CD4-positive, alpha-beta T cell (primary cell): ENCODE results near the gene SMARCA2. TPM values are rescaled to one million over a fixed set of nuclear protein-coding genes. Genes with fewer than 3 reads are reported as not detected.
A peak's percentile ranks its signal among the peaks of the same experiment; 100 is the strongest.

ENCODE experiments used
- ATAC-seq: fragments of 200-7000 bp; cut with Tn5 transposase; one replicate; pipeline ENCODE4 v1.10.0; 2022; ENCODE audit warnings: mild to moderate bottlenecking; ENCODE audit not compliant: poor library complexity
- CTCF ChIA-PET: fragments of 350-600 bp; sonication (Branson Sonifier 250); formaldehyde crosslinking; loops from one replicate; lab custom pipeline; 2021; ENCODE audit warnings: antibody characterized with exemption, inconsistent platforms; lab: Charles Lee
- POLR2A ChIA-PET: fragments of 350-600 bp; sonication (Branson Sonifier 250); formaldehyde crosslinking; loops from one replicate; lab custom pipeline; 2021; ENCODE audit warnings: antibody characterized with exemption, inconsistent platforms; lab: Charles Lee
- DNase-seq, 14 experiments: peaks; one replicate each; pipeline ENCODE4 v3.0.0-alpha.2; 2013 to 2020; ENCODE audit warnings: mixed read lengths in 2 of 14
- H3K27ac ChIP-seq, 2 donors: one replicate each; pipeline versions ENCODE4 v1.5.1 to v1.7.0; 2013; ENCODE audit warnings: low read length in 2 of 2, low read depth in 1 of 2, mild to moderate bottlenecking in 1 of 2
- H3K27me3 ChIP-seq, 2 experiments: 1 replicate in 1 of 2; 2 replicates in 1 of 2; pipeline versions ENCODE4 v1.6.1 to v1.7.0; 2013; ENCODE audit warnings: low read length in 2 of 2, control low read depth in 1 of 2, mild to moderate bottlenecking in 1 of 2, moderate library complexity in 1 of 2; ENCODE audit not compliant: insufficient read depth in 2 of 2, control insufficient read depth in 1 of 2
- H3K36me3 ChIP-seq: one replicate; pipeline ENCODE4 v1.6.1; 2013; ENCODE audit warnings: low read length, control low read depth; ENCODE audit not compliant: insufficient read depth
- H3K4me1 ChIP-seq: one replicate; pipeline ENCODE4 v1.6.1; 2013; ENCODE audit warnings: low read length, control low read depth; ENCODE audit not compliant: insufficient read depth
- H3K4me3 ChIP-seq: one replicate; pipeline ENCODE4 v1.5.1; 2013; ENCODE audit warnings: mild to moderate bottlenecking, low read length, moderate library complexity
- H3K9me3 ChIP-seq, 2 experiments: 1 replicate in 1 of 2; 2 replicates in 1 of 2; pipeline versions ENCODE4 v1.6.1 to v1.7.0; 2013; ENCODE audit warnings: low read length in 2 of 2, mild to moderate bottlenecking in 2 of 2, control low read depth in 1 of 2, moderate library complexity in 1 of 2; ENCODE audit not compliant: control insufficient read depth in 1 of 2, insufficient read depth in 1 of 2
- H3K27ac Mint-ChIP-seq: one replicate; pipeline ENCODE4 v1.8.0; 2020; ENCODE audit warnings: mixed read lengths
- H3K27me3 Mint-ChIP-seq: one replicate; pipeline ENCODE4 v1.8.0; 2021; ENCODE audit warnings: mixed read lengths
- H3K36me3 Mint-ChIP-seq: one replicate; pipeline ENCODE4 v1.8.0; 2021; ENCODE audit warnings: low read depth, mixed read lengths
- H3K4me1 Mint-ChIP-seq: one replicate; pipeline ENCODE4 v1.8.0; 2021; ENCODE audit warnings: low read depth, mixed read lengths
- H3K4me3 Mint-ChIP-seq: one replicate; pipeline ENCODE4 v1.8.0; 2020; ENCODE audit warnings: mild to moderate bottlenecking, mixed read lengths
- H3K9me3 Mint-ChIP-seq: one replicate; pipeline ENCODE4 v1.8.0; 2020; ENCODE audit warnings: mixed read lengths
- intact Hi-C, 2 experiments: fragments of 100-400 bp; cut with DNase I in 1 of 2; cut with micrococcal nuclease in 1 of 2; formaldehyde crosslinking; loops; one replicate each; pipeline versions ENCODE4 v1.15.1 to v1.9.0; 2023 to 2025; cut with DNase I, micrococcal nuclease
- total RNA-seq, 174 experiments: library from RNA in 2 of 174; stranded (reverse) in 2 of 174; gene quantifications; one replicate each; pipeline ENCODE4 v1.2.3 and lab custom pipeline; 2021 to 2026
- TF ChIP-seq, protein P1 (sequence below): fragments of 200-600 bp; IDR thresholded peaks from one replicate; pipeline ENCODE4 v1.8.0; 2022; ENCODE audit warnings: antibody characterized with exemption, mild to moderate bottlenecking

SMARCA2 gene
- total RNA-seq, 2 experiments from 2014 or later = 268 to 272 TPM

DNA sequence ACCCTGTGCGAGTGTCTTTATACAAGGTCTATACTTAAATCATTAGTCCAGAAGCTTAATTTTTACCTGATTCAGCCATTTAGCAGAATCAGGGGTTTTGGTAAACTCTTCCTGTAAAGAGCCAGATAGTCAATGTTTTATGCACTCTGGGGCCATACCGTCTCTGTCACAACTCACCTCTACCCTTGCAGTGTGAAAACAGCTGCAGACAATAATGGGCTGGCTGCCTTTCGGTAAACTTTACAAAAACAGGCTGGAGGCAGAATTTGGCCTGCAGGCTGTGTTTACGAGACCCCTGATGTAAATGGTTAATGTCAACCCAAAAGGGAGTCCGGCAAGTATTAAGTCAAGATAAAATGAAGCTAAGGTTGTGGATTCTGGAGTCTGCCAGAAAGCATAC, 32.8 kb downstream of the SMARCA2 start:
- H3K27ac Mint-ChIP-seq = no peak overlapping the region
- no peak for DNase-seq
- TF ChIP-seq, protein P1, sequence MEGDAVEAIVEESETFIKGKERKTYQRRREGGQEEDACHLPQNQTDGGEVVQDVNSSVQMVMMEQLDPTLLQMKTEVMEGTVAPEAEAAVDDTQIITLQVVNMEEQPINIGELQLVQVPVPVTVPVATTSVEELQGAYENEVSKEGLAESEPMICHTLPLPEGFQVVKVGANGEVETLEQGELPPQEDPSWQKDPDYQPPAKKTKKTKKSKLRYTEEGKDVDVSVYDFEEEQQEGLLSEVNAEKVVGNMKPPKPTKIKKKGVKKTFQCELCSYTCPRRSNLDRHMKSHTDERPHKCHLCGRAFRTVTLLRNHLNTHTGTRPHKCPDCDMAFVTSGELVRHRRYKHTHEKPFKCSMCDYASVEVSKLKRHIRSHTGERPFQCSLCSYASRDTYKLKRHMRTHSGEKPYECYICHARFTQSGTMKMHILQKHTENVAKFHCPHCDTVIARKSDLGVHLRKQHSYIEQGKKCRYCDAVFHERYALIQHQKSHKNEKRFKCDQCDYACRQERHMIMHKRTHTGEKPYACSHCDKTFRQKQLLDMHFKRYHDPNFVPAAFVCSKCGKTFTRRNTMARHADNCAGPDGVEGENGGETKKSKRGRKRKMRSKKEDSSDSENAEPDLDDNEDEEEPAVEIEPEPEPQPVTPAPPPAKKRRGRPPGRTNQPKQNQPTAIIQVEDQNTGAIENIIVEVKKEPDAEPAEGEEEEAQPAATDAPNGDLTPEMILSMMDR = no peak
- no peak overlapping the region for H3K4me3 ChIP-seq
- no peaks in the 10 kb centered on the region for H3K9me3 ChIP-seq
- ATAC-seq = no peak
- H3K9me3 Mint-ChIP-seq = no peaks in the 10 kb centered on the region
- peaks cover 83% of the 10 kb centered on the region for H3K4me1 Mint-ChIP-seq
- peaks cover 15% of the 10 kb centered on the region for H3K4me1 ChIP-seq
- ChIA-PET CTCF (interaction anchor here (1.4 kb wide), 1 partner anchor 36 kb away, joined by 4 read pairs; no protein-coding TSS in a partner anchor), POLR2A (interaction anchor here (0.7 to 0.9 kb wide), 2 partner anchors 27 to 30 kb away, joined by 3 read pairs; no protein-coding TSS in a partner anchor)
- peaks cover 84% of the 10 kb centered on the region for H3K36me3 Mint-ChIP-seq
- H3K27ac ChIP-seq = no peak overlapping the region
- H3K27me3 Mint-ChIP-seq = no peaks in the 10 kb centered on the region
- no peaks in the 10 kb centered on the region for H3K27me3 ChIP-seq
- no peak overlapping the region for H3K4me3 Mint-ChIP-seq
- H3K36me3 ChIP-seq = peaks cover 55% of the 10 kb centered on the region
- intact Hi-C loops = loop anchor here in 1 of 2 experiments (2.0 kb wide), 1 partner anchor 23 kb away; no protein-coding TSS in a partner anchor

DNA sequence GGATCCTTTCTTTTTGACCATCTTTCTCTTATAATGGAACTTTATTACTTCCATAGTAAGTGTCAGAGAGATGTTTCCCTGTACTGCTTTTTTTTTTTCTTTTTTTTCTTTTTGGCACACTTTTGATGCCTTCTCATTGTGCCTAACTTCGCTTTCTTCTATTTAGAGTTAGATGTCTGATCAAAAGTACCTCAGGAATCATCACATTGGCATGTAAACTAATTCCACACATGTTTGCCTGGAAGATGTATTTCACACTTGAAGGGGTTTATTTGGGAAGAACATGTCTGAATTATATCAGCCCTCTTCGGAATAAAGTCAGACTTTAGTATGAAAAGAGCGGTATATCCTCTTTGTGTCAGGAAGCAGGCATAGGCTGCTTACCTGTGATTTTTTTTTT, 35.1 kb downstream of the SMARCA2 start:
- no peak overlapping the region for H3K4me3 Mint-ChIP-seq
- H3K4me1 ChIP-seq = peaks cover 14% of the 10 kb centered on the region
- CTCF ChIA-PET = no interaction called here
- peaks cover 84% of the 10 kb centered on the region for H3K4me1 Mint-ChIP-seq
- ATAC-seq (no peak), DNase-seq (no peak)
- no peak overlapping the region for H3K4me3 ChIP-seq
- intact Hi-C loops = no loop called here
- peak overlapping the region; percentile 97 for H3K27ac Mint-ChIP-seq
- no peaks in the 10 kb centered on the region for H3K9me3 Mint-ChIP-seq
- H3K9me3 ChIP-seq = no peaks in the 10 kb centered on the region
- TF ChIP-seq, protein P1 = no peak
- POLR2A ChIA-PET = no interaction called here
- H3K27me3 Mint-ChIP-seq = no peaks in the 10 kb centered on the region
- peaks cover 38% of the 10 kb centered on the region for H3K36me3 ChIP-seq
- peaks cover 74% of the 10 kb centered on the region for H3K36me3 Mint-ChIP-seq
- H3K27me3 ChIP-seq = no peaks in the 10 kb centered on the region
- H3K27ac ChIP-seq = peak overlapping the region in 1 of 2 donors; percentile 1

DNA sequence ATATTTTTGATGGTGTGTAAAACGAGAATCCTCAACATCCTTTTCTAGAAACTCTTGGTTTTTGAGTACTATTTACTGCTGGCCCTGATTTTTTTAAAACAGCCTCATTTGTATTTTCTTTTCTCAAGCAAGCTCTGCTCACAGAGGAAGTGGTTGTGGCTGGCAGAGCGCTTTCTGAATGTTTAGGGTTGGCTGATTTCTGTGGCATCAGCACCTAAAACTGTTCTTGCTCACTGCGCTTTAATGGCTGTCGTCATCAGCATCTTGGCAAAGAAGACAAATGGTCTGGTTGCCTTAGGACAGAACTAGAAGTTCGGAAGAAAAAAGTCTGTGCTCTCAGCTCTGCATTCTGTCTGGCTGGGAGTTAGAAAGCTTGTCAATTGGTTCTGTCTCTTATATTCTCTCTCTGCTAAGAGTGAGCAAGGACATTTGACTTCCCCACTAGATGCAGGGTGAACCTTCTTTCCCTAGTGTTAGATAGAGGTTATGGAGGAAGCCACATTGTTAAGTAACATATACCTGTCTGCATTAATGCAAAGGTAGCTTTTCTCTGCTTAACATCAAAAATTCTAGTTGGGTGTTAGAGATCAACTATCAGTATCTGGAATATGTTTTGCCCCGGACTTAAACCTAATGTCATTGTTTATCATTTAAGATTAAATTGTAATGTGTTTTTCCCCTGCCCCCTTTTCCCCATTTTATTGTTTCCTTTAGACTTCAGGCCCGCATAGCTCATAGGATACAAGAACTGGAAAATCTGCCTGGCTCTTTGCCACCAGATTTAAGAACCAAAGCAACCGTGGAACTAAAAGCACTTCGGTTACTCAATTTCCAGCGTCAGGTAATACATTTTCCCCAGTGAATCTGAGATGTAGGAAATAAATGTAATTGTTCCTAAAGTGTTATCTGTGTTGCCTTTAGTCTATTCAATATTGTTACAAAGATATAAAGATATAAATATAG, 39.0 kb downstream of the SMARCA2 start:
- H3K27me3 Mint-ChIP-seq = no peaks in the 10 kb centered on the region
- H3K27me3 ChIP-seq = no peaks in the 10 kb centered on the region
- peak overlapping the region; percentile 97 for H3K27ac Mint-ChIP-seq
- H3K36me3 ChIP-seq = peaks cover 42% of the 10 kb centered on the region
- no peak overlapping the region for H3K4me3 ChIP-seq
- peaks cover 81% of the 10 kb centered on the region for H3K36me3 Mint-ChIP-seq
- peak overlapping the region; percentile 71 for H3K4me3 Mint-ChIP-seq
- no peaks in the 10 kb centered on the region for H3K9me3 ChIP-seq
- peak overlapping the region; percentile 55 to 73 for H3K27ac ChIP-seq
- intact Hi-C loops = loop anchor here in 1 of 2 experiments (1.0 kb wide), 1 partner anchor 39 kb away; the partner anchor contains the start of gene SMARCA2
- peak; percentile 53 to 92 (median 59) for DNase-seq
- ChIA-PET CTCF (interaction anchor here (0.8 to 1.9 kb wide), 3 partner anchors 12 to 39 kb away, joined by 3 to 8 read pairs (median 4); partner anchors contain the start of gene SMARCA2), POLR2A (interaction anchor here (1.2 to 4.7 kb wide), 8 partner anchors 10 to 1472 kb away, joined by 4 to 113 read pairs (median 12); partner anchors contain the start of genes RFX3 and SMARCA2)
- peaks cover 20% of the 10 kb centered on the region for H3K4me1 ChIP-seq
- H3K9me3 Mint-ChIP-seq = no peaks in the 10 kb centered on the region
- peaks cover 77% of the 10 kb centered on the region for H3K4me1 Mint-ChIP-seq
- TF ChIP-seq, protein P1 = peak; percentile 14
- ATAC-seq = peak; percentile 95
